Measurements from ENCODE around the gene CDH13. TPM values are rescaled to one million over a fixed set of nuclear protein-coding genes. Genes with fewer than 3 reads are reported as not detected.

The CDH13 gene
- total RNA-seq, 4 donors from 2014 or later = 3.1 to 13.5 (median 8.9) TPM

DNA sequence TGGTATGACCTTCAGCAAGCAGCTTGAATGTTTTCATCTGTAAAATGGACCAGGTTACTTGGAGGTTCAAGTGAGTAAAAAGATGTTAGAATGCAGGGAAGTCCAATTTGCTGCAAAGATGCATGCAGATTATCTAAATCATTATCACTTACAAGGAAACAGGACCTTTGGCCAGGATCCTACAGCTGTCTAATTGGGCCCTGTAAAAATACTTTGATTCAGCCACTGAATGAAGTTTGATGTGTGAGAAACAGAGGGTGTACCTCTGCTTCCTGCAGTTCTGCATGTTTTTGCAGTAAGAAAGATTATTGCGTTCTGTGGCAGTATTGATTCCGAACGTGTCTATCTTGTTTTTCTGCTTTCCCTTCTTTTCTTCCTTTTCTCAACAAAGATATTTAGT lies 10.2 kb downstream of the CDH13 start:
- intact Hi-C loops (cut with DNase I) = no loop called here
- TF ChIP-seq POLR2AphosphoS5 (IDR thresholded peaks at IDR 0.05) = no peak
- TF ChIP-seq, protein P1, sequence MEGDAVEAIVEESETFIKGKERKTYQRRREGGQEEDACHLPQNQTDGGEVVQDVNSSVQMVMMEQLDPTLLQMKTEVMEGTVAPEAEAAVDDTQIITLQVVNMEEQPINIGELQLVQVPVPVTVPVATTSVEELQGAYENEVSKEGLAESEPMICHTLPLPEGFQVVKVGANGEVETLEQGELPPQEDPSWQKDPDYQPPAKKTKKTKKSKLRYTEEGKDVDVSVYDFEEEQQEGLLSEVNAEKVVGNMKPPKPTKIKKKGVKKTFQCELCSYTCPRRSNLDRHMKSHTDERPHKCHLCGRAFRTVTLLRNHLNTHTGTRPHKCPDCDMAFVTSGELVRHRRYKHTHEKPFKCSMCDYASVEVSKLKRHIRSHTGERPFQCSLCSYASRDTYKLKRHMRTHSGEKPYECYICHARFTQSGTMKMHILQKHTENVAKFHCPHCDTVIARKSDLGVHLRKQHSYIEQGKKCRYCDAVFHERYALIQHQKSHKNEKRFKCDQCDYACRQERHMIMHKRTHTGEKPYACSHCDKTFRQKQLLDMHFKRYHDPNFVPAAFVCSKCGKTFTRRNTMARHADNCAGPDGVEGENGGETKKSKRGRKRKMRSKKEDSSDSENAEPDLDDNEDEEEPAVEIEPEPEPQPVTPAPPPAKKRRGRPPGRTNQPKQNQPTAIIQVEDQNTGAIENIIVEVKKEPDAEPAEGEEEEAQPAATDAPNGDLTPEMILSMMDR (IDR thresholded peaks at IDR 0.05) = no peak
- no peak for TF ChIP-seq EP300 (IDR thresholded peaks at IDR 0.05)
- no peak for TF ChIP-seq POLR2A (IDR thresholded peaks at IDR 0.05; ENCODE audit: low read depth)
- H3K4me1 ChIP-seq = peaks cover 6 to 19% (median 10%) of the 10 kb centered on the region in 4 donors
- peaks cover 0 to 15% (median 0%) of the 10 kb centered on the region in 4 donors for H3K27me3 ChIP-seq
- no peaks in the 10 kb centered on the region for H3K9me3 ChIP-seq
- WGBS = 89% methylated on average over 3 of the region's 3 CpGs
- DNase-seq (ENCODE audit: extremely low spot score) = no peak
- H3K36me3 ChIP-seq = no peaks in the 10 kb centered on the region
- no peak overlapping the region for H3K4me3 ChIP-seq
- no peak overlapping the region for H3K27ac ChIP-seq (replicated peaks in 1 of 4)

DNA sequence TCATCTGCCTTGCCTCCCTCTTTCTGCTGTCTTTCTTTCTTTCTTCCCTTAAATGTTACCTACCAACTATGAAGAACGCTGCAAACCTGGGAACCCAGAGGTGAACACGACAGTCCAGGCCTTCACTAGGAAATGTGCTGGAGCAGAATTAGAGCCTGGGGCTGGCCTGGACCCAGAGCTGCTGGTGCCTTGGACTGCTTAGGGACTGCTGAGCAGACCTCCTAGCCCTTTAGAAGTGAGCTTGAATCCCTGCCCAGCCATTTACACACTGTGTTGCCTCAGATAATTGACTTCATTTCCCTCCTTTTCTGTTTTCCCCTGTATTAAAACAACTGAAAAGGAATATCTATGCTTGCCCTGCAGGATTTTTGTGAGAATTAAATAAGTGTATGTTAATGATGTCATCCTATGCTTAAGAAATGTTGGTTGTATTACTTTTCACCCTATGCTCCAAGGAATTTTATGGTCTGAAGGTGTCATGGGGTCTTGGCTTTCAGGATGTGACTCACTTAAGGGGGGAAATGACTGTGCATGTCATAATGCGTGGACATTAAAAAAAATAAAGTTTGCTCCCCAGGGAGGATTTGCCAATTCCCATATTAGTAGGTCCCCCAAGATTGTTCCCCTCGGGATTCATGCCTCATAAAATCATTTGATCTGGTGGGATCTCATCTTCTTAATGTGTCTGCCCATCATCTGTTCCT lies 11.5 kb downstream of the CDH13 start:
- Histone ChIP-seq H3K36me3 (no peaks in the 10 kb centered on the region), H3K27me3 (peaks cover 0 to 4% (median 0%) of the 10 kb centered on the region in 4 donors), H3K4me3 (no peak overlapping the region), H3K9me3 (no peaks in the 10 kb centered on the region), H3K4me1 (peaks cover 6 to 15% (median 10%) of the 10 kb centered on the region in 4 donors), H3K27ac (replicated peaks in 1 of 4) (no peak overlapping the region)
- no peak for DNase-seq (ENCODE audit: extremely low spot score)
- TF ChIP-seq, protein P1 (IDR thresholded peaks at IDR 0.05) = no peak
- intact Hi-C loops (cut with DNase I) = no loop called here
- WGBS = 70% methylated on average over 4 of the region's 4 CpGs

DNA sequence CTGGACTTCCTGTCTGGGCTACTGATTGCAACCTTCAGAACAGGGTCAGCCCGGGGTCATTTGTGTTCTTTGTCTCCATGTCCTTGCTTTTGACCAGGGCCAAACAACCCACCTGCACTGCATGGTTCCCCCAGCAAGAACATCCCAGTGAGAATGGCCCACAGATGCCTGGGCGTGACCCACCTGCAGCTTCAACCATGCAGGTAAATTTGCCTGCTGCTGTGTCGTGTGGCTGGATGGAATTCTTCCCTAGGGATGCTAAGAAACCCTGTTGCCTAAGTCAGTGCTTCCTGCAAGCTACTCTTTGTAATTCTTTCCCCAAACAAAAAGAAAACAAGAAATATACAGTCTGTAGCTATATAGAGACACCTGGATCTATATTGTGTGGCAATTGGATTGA lies 12.5 kb downstream of the CDH13 start:
- H3K9me3 ChIP-seq = no peaks in the 10 kb centered on the region
- peaks cover 2 to 11% (median 6%) of the 10 kb centered on the region in 4 donors for H3K4me1 ChIP-seq
- TF ChIP-seq POLR2AphosphoS5 (IDR thresholded peaks at IDR 0.05) (no peak), POLR2A (IDR thresholded peaks at IDR 0.05; ENCODE audit: low read depth) (no peak), EP300 (IDR thresholded peaks at IDR 0.05) (no peak)
- TF ChIP-seq, protein P1 (IDR thresholded peaks at IDR 0.05) = no peak
- no peak overlapping the region for H3K4me3 ChIP-seq
- no peaks in the 10 kb centered on the region for H3K36me3 ChIP-seq
- H3K27ac ChIP-seq (replicated peaks in 1 of 4) = no peak overlapping the region
- 86% methylated on average over 2 of the region's 3 CpGs for WGBS
- intact Hi-C loops (cut with DNase I) = no loop called here
- no peaks in the 10 kb centered on the region for H3K27me3 ChIP-seq
- no peak for DNase-seq (ENCODE audit: extremely low spot score)

GRCh38 chr16:82639666-82640336 lies 13.0 kb downstream of the CDH13 start:
- intact Hi-C loops (cut with DNase I) = no loop called here
- Histone ChIP-seq H3K36me3 (no peaks in the 10 kb centered on the region), H3K27me3 (no peaks in the 10 kb centered on the region), H3K4me1 (peaks cover 0 to 7% (median 3%) of the 10 kb centered on the region in 4 donors), H3K9me3 (no peaks in the 10 kb centered on the region), H3K27ac (replicated peaks in 1 of 4) (no peak overlapping the region), H3K4me3 (no peak overlapping the region)
- WGBS = 36% methylated on average over 9 of the region's 9 CpGs
- DNase-seq (ENCODE audit: extremely low spot score) = no peak
- TF ChIP-seq POLR2AphosphoS5 (IDR thresholded peaks at IDR 0.05) (no peak), POLR2A (IDR thresholded peaks at IDR 0.05; ENCODE audit: low read depth) (no peak), EP300 (IDR thresholded peaks at IDR 0.05) (no peak)
- TF ChIP-seq, protein P1 (IDR thresholded peaks at IDR 0.05) = peak; percentile 39 to 58 (median 51)

Data from esophagus muscularis mucosa (tissue), 4 donors.